Ecto neural progenitor cell (in vitro differentiated cells): ENCODE results near the gene B3GALT4.

ENCODE experiments used
- DNase-seq: peaks from one replicate; pipeline ENCODE4 v3.0.0-alpha.2; 2018; ENCODE audit warnings: low spot score

Gene B3GALT4

DNA sequence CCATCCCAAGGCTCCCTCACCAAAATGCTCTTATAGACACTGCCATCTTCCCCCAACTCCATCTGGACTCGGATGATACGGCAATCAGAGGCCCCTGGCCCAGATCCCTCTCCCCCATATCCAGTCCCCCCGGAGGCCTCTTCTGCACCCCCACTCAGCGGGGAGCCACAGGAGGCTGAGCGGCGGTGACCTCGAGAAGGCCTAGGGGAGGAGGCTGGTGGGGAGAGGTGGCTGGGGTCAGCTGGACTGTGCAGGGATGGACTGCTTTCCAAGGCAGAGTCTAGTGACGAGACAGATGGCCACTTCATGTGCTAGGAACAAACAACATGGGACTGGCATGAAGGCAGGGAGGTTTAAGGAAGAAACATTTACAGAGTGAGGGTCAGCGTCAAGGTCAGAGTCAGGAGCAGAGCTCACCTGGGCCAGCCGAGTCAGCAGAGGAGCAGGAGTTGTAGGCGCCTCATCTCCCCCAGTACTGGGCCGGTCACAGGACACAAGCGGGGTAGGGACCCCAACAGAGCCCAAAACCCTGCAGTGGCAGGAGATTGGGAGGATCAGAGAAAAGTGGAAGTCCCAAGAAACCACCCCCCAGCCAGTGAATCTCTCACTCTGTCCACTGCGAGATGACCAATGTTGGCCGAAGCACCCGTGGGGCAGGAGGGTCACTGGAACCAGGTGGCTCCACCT is 16.2 kb downstream of the B3GALT4 start:
- DNase-seq = no peak

DNA sequence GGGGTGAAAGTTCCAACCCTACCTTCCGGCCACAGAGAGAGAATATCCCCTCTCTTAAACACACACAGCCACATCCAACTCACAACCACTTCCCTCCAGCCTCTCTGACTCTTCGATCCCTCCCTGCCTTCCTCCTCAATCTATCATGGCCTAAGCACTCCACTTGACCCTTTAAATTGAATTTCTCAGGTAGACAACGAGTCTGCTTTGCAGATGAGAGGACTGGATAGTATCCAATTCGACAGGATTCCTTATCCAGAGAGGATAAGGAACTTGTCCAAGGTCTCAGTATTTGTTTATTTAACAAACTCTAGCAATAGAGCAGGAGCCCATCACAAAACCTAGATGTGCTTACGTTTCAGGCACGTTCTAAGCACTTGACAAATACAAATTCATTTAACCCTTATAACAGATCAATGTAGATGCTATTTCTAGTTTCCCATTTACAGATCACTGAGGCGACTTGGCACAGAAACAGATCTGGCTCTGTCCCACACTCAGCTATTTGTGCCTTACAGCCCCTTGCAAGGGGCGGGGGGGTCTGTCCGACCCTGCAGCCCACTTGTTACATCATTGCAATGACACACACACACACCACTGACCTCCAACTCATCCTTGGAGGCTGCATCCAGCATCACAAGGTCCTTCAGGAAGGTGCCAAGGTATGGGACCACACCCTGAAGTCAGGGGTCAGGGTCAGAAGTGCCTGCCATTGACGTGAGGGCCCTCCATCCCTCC is 17.3 kb downstream of the B3GALT4 start:
- no peak for DNase-seq

DNA sequence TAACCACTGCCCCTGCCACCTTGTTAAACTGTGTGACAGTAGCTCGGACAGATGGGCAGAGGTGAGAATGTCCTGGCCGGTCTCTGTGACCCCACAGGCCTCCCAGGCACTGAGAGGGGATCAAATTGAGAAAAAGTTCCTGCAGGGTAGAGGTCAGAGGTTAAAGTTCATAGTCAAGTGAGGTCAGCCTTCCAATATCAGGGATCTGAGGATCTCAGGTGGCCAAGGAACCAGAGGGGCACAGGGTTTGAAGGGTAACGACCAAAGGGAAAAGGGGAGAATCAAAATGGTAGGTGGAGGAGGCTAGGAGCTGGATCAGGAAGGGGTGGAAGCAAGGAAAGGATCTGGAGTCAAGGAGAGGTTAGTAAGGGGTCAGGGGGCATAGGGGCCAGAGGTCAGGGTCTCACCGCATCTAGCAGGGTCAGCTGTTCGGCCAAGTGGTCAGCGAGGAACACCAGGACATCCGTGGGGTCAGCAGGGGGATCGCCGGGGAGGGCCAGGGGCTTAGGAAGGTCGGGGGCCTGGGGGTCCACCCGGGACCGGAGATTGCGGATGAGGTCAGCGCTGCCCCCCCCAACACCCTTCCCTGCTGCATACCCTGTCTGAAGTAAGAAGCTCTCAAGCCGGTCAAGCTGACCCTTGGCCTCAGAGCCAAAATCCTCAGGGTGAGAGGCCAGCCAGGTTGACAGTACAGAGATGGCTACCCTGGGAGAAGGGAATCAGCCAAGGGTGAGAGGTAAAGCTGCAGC is 18.9 kb downstream of the B3GALT4 start:
- no peak for DNase-seq

DNA sequence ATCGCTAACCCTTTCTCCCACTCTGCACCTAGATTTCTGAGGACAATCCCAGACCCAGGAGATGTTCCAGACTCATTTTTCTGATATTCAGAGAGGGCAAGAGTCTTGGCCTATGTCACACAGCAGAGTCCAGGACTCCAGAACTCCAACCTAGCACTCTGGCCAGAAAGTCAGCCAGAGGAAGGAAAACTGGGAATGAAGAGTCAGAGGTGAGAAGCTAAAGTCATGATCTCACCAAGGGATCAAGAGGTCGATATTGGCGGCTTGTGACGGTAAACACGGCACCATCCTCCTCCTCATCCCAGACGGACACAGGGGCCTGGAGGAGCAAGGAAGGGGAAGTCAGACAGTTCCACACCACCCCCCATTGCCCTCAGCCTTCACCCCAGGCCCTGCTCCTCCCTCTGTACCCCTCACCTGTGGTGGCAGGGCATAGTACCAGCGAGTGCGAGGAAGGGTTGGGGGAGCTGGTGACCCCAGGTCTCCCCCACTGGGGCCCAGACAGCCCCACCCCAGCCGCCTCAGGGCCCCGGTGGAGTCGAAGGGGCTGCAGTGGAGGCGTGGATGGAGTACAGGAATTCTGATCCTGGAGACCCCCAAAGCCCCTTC is 20.0 kb downstream of the B3GALT4 start:
- no peak for DNase-seq

DNA sequence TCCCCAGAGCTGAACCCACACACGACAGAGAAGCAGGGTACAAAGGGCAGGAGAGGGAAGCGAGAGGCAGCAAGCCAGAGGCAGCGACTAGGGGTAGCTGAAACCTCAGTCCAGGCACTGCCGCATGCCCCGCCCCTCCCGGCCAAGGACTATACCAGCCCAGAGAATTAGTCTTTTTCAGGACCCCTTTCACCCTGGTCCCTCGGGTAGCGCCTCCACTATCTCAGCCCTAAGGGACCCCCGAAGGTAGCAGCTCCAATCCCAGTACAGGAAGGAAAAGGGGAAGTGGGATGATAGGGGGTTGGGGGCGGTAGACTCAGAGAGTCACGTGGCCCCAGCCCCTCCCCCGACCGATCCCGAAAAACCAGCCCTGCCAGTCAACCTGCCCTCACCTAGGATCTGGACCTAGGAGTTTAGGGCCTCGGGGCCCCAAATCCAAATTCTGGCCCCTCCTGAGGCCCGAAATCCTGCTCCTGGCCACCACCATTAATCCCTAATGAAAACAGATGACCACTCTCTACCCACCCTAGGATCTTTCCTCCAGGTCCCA is 20.6 kb downstream of the B3GALT4 start:
- DNase-seq = peak; percentile 79

DNA sequence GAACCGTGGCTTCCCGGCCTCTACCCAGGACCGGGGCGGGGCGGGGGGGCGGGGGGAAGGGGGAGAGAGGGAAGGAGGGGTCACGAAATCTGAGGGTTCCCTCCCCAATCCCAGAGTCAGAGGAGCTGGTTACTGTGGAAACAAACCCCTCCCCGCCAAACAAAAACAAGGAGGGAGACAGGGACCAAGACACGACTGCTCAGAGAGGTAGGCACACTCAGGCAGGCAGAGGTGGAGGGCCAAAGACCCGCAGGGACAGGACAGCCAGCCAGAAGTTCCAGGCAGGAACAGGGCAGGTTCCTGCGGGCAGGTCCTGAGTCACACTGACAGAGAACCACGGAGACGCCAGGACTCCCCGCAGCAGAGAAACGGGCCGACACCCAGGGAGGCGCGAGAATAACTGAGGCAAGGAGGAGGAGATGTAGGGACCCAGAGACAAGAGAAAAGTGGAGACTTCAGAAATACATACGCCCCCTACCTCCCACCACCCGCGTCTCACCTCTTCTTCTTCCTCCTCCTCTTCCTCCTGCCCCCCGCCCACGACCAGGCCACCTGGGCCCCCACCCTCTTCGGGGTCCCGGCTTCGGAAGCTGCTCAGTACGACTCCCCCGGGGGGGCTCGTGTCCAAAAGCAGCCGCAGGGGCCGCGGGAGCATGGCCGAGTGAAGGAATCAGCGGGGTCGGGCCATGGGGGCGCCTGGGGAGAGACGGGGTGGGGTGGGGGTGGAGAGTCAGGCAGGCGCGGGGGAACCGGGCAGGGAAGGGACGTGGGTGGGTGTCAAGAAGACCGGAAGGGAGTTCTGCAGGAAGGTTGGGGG is 21.2 kb downstream of the B3GALT4 start:
- DNase-seq = peak; percentile 82

DNA sequence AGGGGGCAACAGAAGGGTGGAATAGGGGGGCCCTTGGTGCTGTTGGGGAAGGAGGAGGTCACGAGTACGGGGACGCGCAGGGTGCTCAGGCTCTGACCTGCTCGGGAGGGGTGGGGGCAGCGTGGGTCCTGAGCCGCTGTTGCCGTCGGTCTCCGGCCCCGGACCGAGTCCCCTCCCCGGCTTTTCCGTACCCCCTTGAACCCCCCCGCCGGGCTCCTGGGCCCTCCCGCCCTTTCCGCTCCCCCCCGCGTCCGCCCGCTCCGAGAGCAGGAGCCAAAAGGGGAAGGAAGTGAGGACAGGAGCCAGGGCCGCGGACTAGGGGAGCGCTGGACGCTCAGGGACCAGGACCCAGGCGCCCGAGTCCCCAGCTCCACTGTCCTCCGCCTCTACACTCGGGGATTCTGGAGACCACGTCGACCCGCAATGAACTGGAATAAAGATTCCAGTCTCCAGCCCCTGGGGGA is 21.9 kb downstream of the B3GALT4 start, which contains the start of gene RGL2:
TSS of gene RGL2 (minus strand) at position 170 of the 464 bp plus-strand sequence. CDS start 332 bp downstream, outside the sequence.
- DNase-seq = no peak

DNA sequence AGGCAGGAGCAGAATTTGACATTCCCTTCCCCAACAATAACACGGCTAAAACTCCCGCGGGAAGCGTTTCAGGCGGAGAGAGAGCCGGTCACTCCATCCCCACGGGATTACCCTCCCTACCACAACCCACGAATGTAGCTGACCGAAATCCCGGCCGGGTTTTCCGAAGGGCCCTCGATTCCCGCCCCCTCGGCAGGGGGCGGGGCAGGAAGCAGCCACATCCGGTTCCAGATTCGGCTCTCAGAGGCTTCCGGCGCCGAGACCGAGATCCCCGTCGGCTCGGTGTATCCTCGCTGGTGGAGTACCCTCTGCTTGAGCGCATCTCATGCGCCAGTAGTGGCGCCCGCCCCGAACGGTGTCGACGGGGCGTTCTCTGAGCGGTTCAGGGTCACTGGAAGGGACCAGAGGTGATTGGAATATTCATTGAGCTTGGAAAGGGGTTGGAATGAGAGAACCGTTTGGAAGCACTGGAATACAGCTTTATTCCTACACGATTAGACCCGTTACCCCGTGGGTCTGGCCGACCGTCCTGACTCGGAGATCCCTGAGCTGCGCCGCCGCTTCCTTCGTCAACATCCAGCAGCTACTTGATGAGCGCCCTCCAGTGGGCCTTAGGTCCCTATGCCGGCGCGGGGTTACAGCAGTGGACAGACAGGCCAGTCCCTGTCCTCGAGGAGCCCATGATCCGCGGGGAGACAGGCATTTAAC is 22.5 kb downstream of the B3GALT4 start:
- DNase-seq = peak; percentile 89

DNA sequence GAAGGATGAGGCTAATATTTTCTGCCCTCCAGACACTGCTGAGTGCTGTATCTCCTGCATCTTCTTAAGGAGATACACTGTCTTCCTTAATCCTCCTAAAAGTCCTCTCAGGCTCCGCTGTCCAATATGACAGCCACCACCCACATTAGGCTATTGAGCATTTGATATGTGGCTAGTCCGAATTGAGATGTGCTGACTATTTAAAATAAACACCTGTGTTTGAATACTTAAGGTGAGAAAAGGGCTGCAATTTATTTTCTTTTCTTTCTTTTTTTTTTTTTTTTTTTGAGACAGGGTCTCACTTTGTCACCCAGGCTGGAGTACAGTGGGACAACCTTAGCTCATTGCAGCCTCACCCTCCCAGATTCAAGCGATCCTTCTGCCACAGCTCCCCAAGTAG is 25.0 kb downstream of the B3GALT4 start:
- DNase-seq = no peak

DNA sequence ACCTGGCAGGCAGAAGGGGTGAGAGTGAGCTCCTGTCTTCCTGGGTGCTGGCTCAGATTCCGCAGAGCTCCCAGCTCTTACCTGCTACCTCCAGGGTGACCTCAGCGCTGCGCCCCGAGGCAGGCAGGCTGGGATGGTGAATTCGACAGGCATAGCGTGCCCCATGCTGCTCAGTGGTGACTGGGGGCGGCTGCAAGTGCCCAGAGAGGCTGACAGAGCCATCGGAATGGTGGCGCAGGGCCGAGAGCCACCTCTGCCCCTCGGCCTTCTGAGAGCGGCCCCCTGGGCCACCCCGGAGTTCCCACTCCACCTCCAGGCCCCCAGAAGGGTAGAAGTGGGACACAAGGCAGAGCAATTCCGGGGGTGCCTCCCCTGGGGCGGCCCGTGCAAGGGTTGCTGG is 27.3 kb downstream of the B3GALT4 start:
- DNase-seq = no peak

DNA sequence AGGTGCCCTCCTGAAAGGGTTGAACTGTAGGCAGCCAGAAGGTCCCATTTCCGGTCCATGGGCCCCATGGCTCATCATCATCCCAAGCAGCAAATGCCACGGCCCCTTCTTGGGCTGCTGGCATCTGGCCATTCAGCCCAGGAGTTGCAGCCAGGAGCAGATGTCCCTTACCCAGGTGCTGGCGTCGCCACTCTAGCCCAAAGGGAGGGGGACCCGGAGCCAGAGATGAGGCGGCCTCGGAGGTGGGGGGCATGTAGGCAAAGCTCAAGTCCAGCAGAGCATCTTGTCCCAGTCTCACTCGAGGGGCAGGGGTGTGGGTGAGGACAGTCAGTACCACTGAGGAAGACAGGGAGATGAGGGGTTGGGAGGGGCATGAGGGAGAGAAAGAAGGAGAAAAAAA is 28.1 kb downstream of the B3GALT4 start:
- no peak for DNase-seq

DNA sequence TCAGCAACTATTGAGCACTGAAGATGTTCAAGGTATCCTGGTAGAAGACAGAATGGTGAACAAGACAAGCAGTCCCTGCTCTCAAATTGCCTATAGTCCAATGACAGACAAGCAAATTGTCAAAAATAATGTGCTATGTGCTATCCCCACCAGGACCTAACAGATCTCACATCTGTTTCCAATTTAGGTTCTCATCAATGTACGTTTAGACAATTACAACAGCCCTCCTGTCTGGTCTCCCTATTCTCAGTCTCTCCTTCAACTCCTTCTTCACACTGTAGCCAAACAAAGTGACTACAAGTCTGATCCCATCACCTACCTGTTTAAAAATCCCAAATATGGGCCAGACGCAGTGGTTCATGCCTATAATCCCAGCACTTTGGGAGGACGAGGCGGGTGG is 29.4 kb downstream of the B3GALT4 start:
- no peak for DNase-seq

DNA sequence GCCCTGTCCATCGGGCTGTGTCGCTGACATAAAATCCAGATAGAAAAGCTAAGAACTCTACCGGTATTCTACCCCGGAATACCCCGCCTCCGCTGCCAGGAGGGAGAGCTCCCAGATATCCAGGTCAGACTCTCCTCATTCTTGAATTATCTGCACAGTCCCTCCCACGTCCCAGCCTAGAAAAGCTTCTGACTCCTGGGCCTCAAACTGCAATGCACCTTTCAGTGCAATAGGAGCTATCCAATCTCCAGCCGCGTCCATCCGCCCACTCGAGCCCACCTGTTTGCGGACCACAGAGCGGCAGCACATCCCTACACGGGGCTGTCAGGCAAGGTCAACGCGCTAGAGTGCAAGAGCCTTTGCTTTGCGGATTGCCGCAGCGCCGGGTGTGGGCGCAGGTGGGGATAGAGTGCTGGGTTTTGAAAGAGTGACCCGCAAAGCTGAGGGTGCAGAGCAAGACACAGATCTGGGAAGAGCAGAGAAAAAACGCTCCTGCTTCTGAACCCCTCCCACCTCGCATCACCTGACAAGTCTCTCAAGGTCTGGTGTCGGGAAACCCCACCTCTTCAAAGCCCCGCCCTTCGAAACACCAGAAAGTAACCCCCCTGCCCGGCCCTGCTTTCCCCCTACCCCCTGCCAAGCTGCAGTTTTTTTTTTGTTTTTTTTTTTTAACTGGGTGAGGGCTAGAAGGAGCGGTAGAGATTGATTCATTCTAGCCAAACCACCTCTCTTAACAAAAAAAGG is 35.6 kb downstream of the B3GALT4 start:
- DNase-seq = no peak

DNA sequence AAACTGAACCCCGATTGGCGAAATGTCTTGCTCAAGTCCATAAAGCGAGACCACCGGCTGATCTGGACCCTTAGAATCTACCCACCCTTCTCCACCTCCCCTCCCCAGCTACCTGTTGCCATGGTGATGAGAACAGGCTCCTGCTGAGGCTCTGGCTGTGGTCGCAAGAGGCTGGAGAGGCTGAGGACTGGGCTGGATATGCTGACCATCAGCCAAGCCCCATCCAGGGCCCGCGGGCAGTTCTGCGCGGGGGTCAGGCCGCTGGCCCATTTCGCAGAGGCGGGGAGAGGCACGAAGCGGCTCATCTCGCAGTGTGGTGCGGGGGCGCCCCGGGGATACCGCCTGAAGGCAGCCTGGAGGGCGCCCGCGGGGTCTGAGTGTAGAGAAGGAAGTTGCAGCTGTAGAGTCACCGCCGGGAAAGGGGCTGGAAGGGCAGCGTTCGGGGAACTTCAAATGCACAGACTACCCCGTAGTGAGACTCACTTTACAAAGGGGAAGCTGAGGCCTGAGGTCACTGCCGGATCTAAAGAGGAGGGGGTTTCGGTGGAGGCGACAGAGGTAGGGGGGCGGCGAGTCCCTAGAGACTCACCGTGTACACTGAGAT is 36.3 kb downstream of the B3GALT4 start:
- peak; percentile 67 for DNase-seq

DNA sequence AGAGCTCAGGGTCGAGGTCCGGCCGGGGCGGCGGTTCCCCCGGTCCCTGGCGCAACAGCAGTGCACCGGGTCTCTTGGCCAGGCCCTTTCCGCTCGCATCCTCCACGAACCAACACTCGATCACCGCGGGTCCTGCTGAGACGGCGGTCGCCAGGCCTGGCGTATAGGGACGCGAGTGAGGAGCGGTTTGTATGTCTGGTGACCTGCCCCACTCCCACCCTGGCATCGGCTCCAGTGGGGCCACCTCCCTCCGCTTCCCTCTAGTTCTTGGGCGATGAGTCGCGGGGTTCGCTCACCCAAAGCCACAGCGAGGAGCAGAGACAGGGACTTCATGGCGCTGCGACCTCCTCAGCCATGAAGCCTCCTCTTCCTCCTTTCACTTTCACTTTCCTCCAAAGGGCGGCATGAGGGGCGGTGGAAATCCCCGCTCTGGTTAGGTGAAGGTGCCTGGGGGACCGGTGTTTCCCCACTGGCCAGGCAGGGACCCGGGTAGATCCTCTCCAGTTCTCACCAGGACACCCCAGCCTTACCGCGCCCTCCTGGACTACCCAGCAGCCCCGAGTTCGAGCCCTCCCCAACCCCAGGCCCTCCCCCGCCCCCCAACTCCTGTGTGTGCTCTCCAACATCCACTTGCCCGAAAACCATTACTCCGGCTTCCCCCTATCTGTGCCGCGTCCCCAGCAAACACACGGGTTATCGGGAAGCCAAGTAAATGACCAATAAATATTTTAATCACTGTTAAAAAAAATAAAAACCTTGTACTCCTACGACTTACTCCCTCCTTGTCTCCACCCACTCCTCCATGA is 37.0 kb downstream of the B3GALT4 start, which contains the start of gene TAPBP:
TSS of gene TAPBP (minus strand) at position 370 of the 806 bp plus-strand sequence. CDS start at position 333, 37 bp downstream.
- peak; percentile 63 for DNase-seq

DNA sequence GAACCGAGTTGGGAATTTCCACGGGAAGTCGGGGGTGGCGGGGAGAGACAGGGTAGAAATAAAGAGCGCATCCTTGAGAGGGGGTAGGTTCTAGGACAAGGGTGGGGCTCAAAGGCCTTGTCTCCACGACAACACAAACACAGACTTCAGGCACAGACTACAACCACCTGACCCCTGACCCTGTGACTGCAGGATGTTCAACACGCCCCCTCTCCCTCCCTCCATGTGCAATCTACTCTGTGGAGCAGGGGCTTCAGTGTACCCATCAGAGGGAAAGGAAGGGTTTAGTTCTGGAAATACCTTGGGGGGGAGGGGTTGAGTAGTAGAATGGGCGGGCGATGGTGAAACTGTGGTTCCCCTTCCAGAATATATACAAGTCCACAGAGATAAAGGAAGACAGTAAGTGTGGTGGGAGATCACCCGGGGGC is 37.6 kb downstream of the B3GALT4 start:
- DNase-seq = no peak

DNA sequence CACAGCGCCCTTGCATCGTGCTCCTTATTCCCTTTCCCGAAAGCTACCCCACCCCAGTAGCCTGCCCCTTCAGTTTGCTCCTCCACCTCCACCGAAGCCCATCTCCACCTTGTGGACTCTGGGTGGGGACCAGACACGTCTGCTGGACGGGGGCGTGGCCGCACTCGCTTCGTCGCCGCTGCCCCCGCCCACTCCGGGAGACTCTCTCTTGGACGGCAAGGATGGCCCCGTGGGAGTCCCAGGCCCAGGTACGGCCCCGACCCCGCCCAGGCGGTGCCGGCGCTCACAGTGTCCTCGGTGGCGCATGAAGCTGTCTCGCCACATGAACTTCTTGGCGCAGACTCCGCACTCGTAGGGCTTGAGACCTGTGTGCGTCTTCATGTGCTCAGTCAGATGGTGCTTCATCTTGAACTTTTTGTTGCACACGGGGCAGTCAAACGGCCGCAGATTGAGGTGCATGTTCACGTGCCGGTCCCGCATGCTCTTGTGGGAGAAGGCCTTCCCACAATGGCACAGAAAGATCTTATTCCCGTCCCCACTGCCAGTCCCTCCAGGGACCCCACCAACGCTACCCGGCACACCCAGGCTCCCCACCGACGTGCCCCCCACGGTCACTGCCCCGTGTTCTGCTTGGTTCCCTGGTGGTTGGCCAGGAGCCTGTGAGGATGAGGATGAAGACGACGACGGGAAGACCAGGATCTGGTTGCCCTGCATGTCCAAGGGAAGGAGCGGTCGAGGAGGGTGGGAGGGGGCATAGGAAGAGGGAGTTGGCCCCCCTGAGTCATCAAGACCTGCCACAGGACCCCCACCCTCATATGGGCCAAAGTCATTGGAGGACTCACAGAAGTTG is 38.2 kb downstream of the B3GALT4 start:
- peak; percentile 70 for DNase-seq
